HG03196 (cell line): ENCODE results near the gene DYNC1H1.

Experiments used
- ATAC-seq: cut with Tn5 transposase; IDR thresholded peaks from one replicate; pipeline ENCODE4 v1.9.1; 2021; ENCODE audit not compliant: unreplicated experiment

DYNC1H1 gene

GRCh38 chr14:101964297-101965180 lies at the start of gene DYNC1H1:
DYNC1H1 (plus strand) TSS chr14:101964573; CDS start chr14:101964692, 119 bp downstream.
- peak; percentile 82 for ATAC-seq

GRCh38 chr14:101915871-101916815 lies 48.2 kb upstream of the DYNC1H1 start:
- ATAC-seq: no peak

- no peak for ATAC-seq
These were observed 47.5 kb upstream of the DYNC1H1 start for GRCh38 chr14:101916816-101917412.

GRCh38 chr14:101917413-101918017 lies 46.9 kb upstream of the DYNC1H1 start:
- ATAC-seq: no peak

GRCh38 chr14:101918065-101918989 lies 46.0 kb upstream of the DYNC1H1 start:
- no peak for ATAC-seq

GRCh38 chr14:101920271-101920670 lies 44.1 kb upstream of the DYNC1H1 start:
- ATAC-seq: no peak

GRCh38 chr14:101922866-101923265 lies 41.5 kb upstream of the DYNC1H1 start:
- ATAC-seq: no peak

GRCh38 chr14:101925152-101925551 lies 39.2 kb upstream of the DYNC1H1 start:
- ATAC-seq: no peak

- ATAC-seq: no peak
These were observed 38.3 kb upstream of the DYNC1H1 start for GRCh38 chr14:101926085-101926484.

- ATAC-seq: no peak
These were observed 37.8 kb upstream of the DYNC1H1 start for GRCh38 chr14:101926620-101927019.

GRCh38 chr14:101927859-101928258 lies 36.5 kb upstream of the DYNC1H1 start:
- ATAC-seq: no peak

GRCh38 chr14:101928415-101928841 lies 35.9 kb upstream of the DYNC1H1 start:
- no peak for ATAC-seq

- no peak for ATAC-seq
These were observed 35.3 kb upstream of the DYNC1H1 start for GRCh38 chr14:101929096-101929495.

- no peak for ATAC-seq
These were observed 34.4 kb upstream of the DYNC1H1 start for GRCh38 chr14:101929946-101930345.

- ATAC-seq: no peak
These were observed 31.7 kb upstream of the DYNC1H1 start for GRCh38 chr14:101932673-101933072.

GRCh38 chr14:101933209-101933608 lies 31.2 kb upstream of the DYNC1H1 start:
- ATAC-seq: no peak

- no peak for ATAC-seq
These were observed 29.7 kb upstream of the DYNC1H1 start for GRCh38 chr14:101934601-101935150.

GRCh38 chr14:101937926-101938767 lies 26.2 kb upstream of the DYNC1H1 start:
- ATAC-seq: no peak
